Esophagus squamous epithelium (tissue), 5 donors: Measurements from ENCODE around the gene KRT2. TPM values are rescaled to one million over a fixed set of nuclear protein-coding genes. Genes with fewer than 3 reads are reported as not detected.

Experiments used
- DNase-seq: peaks from one replicate; lab custom pipeline; 2025; lab: John Stamatoyannopoulos, UW
- H3K27ac ChIP-seq, 4 donors: fragments of 200-600 bp; sonication (generic); one replicate each; pipeline ENCODE4 v1.5.1; 2016 to 2019; ENCODE audit warnings: mild to moderate bottlenecking in 1 of 4
- H3K27me3 ChIP-seq, 4 donors: fragments of 200-600 bp; sonication (generic); 1 replicate in 3 of 4; 2 replicates in 1 of 4; pipeline versions ENCODE4 v1.5.1 to v1.6.0; 2017 to 2021; ENCODE audit warnings: antibody characterized with exemption in 1 of 4
- H3K36me3 ChIP-seq, 3 donors: fragments of 200-600 bp; sonication (generic); one replicate each; pipeline ENCODE4 v1.5.1; 2016 to 2019
- H3K4me1 ChIP-seq, 3 donors: fragments of 200-600 bp; sonication (generic); one replicate each; pipeline ENCODE4 v1.5.1; 2017 to 2019
- H3K4me3 ChIP-seq, 4 donors: fragments of 200-600 bp; sonication (generic); 1 replicate in 3 of 4; 2 replicates in 1 of 4; pipeline ENCODE4 v1.5.1; 2016 to 2019; ENCODE audit warnings: mild to moderate bottlenecking in 2 of 4, moderate library complexity in 1 of 4
- H3K9me3 ChIP-seq, 3 donors: fragments of 200-600 bp; sonication (generic); one replicate each; pipeline ENCODE4 v1.5.1; 2016 to 2019
- POLR2A ChIP-seq, 4 donors: fragments of 450-650 bp; IDR thresholded peaks; one replicate each; pipeline ENCODE4 v1.6.1; 2017; ENCODE audit warnings: antibody characterized with exemption in 4 of 4, mild to moderate bottlenecking in 4 of 4, moderate library complexity in 3 of 4
- WGBS, 2 donors: methylation state at CpG; one replicate each; pipeline ENCODE4 v1.1.5; 2018; 5-methylcytosine and 5-hydroxymethylcytosine counted together
- intact Hi-C: fragments of 100-400 bp; cut with DNase I; formaldehyde crosslinking; loops from one replicate; pipeline ENCODE4 v1.15.0; 2022
- total RNA-seq, 4 donors: library from RNA; depleted of rRNA; stranded (reverse); fragments of >200 nt; gene quantifications; one replicate each; pipeline ENCODE4 v1.1.0, GENCODE V29; 2016
- TF ChIP-seq, protein P1 (sequence below), 6 experiments: fragments of 450-650 bp in 4 of 6; fragments of 200-600 bp in 2 of 6; sonication (generic) in 2 of 6; IDR thresholded peaks; one replicate each; pipeline ENCODE4 v1.5.1; 2016 to 2019; ENCODE audit warnings: antibody characterized with exemption in 6 of 6, mild to moderate bottlenecking in 4 of 6, moderate library complexity in 4 of 6
- donor health status: DM: yes; HTN: yes; CAD: no.

The KRT2 gene
- total RNA-seq, 4 donors from 2014 or later, result 0.95 to 0.99 TPM; not detected in 2

- TF ChIP-seq, protein P1, sequence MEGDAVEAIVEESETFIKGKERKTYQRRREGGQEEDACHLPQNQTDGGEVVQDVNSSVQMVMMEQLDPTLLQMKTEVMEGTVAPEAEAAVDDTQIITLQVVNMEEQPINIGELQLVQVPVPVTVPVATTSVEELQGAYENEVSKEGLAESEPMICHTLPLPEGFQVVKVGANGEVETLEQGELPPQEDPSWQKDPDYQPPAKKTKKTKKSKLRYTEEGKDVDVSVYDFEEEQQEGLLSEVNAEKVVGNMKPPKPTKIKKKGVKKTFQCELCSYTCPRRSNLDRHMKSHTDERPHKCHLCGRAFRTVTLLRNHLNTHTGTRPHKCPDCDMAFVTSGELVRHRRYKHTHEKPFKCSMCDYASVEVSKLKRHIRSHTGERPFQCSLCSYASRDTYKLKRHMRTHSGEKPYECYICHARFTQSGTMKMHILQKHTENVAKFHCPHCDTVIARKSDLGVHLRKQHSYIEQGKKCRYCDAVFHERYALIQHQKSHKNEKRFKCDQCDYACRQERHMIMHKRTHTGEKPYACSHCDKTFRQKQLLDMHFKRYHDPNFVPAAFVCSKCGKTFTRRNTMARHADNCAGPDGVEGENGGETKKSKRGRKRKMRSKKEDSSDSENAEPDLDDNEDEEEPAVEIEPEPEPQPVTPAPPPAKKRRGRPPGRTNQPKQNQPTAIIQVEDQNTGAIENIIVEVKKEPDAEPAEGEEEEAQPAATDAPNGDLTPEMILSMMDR (IDR thresholded peaks at IDR 0.05), result no peak
- TF ChIP-seq POLR2A (IDR thresholded peaks at IDR 0.05), result no peak
- peaks cover 0 to 8% (median 0%) of the 10 kb centered on the region in 3 donors for H3K4me1 ChIP-seq
- H3K4me3 ChIP-seq, result no peak overlapping the region
- 94% methylated on average over 7 of the region's 9 CpGs; no CpG with 5 or more reads in 1 of the 2 donors for WGBS, 2 donors
- peaks cover 0 to 52% (median 0%) of the 10 kb centered on the region in 4 donors for H3K27me3 ChIP-seq
- intact Hi-C loops, result no loop called here
- H3K27ac ChIP-seq, result no peak overlapping the region
- H3K9me3 ChIP-seq, result no peaks in the 10 kb centered on the region
- no peaks in the 10 kb centered on the region for H3K36me3 ChIP-seq
- no peak for DNase-seq
These were observed 38.5 kb downstream of the KRT2 start for GRCh38 chr12:52613384-52614030.

- no peaks in the 10 kb centered on the region for H3K36me3 ChIP-seq
- DNase-seq, result no peak
- 67 to 94% methylated on average over 5 of the region's 5 CpGs for WGBS, 2 donors
These were observed 39.3 kb downstream of the KRT2 start for GRCh38 chr12:52612431-52613383.

GRCh38 chr12:52611080-52611468, 40.9 kb downstream of the KRT2 start:
- TF ChIP-seq, protein P1 (IDR thresholded peaks at IDR 0.05), result no peak
- no peak for TF ChIP-seq POLR2A (IDR thresholded peaks at IDR 0.05)
- H3K4me1 ChIP-seq, result peaks cover 0 to 8% (median 0%) of the 10 kb centered on the region in 3 donors
- WGBS, 2 donors, result 89 to 90% methylated on average over 6 of the region's 6 CpGs
- intact Hi-C loops, result no loop called here
- H3K27me3 ChIP-seq, result peaks cover 0 to 53% (median 0%) of the 10 kb centered on the region in 4 donors
- H3K9me3 ChIP-seq, result no peaks in the 10 kb centered on the region
- no peaks in the 10 kb centered on the region for H3K36me3 ChIP-seq
- no peak for DNase-seq
- no peak overlapping the region for H3K4me3 ChIP-seq
- H3K27ac ChIP-seq, result no peak overlapping the region

More at GRCh38 chr12:52612431-52613383, 39.3 kb downstream of the KRT2 start:
- Histone ChIP-seq H3K9me3 (no peaks in the 10 kb centered on the region), H3K27me3 (peaks cover 0 to 52% (median 0%) of the 10 kb centered on the region in 4 donors), H3K4me3 (no peak overlapping the region), H3K27ac (no peak overlapping the region), H3K4me1 (peaks cover 0 to 8% (median 0%) of the 10 kb centered on the region in 3 donors)
- intact Hi-C loops, result no loop called here
- no peak for TF ChIP-seq POLR2A (IDR thresholded peaks at IDR 0.05)
- TF ChIP-seq, protein P1 (IDR thresholded peaks at IDR 0.05), result no peak

DNA sequence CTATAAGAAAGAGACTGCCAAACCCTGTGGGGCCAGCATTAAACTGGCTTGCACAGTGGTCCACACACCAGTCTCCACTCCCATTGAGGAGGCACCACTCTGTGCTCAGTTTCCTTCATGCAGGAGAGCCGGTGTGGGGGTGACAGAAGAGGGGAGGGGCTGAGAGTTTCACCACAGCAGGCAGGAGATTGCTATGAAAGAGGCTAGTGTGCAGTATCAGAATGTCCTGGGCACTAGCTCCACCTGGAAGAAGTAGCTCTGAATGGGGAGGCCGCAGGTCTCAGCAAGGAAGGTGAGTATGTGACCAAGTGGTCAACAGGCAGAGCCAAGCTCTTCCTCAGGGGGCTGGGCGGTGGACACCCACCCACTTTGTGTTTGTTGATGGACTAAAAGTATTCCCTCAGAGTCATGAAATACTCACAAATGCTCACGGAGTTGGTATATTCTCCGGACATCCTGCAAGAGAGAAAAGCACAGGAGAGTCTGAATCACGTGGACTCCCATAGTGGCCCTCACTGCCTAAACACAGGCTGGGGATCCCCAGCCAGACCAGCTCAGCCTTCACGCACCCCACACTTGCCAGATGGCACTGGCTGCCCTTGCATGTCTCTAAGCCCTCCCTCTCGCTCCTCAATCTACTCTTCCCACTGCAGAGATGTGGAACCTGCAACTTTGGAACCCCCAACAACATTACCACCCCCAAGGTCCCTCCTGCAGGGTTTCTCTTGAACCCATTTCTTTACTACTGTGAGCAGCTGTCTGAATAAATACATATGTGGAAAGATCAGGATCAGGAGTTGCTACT, 43.0 kb downstream of the KRT2 start:
- intact Hi-C loops, result no loop called here
- H3K9me3 ChIP-seq, result no peaks in the 10 kb centered on the region
- no peak overlapping the region for H3K27ac ChIP-seq
- no peak for DNase-seq
- no peaks in the 10 kb centered on the region for H3K36me3 ChIP-seq
- WGBS, 2 donors, result 73 to 85% methylated on average over 7 to 8 of the region's 8 CpGs
- no peak overlapping the region for H3K4me3 ChIP-seq
- no peaks in the 10 kb centered on the region for H3K4me1 ChIP-seq
- peaks cover 0 to 53% (median 0%) of the 10 kb centered on the region in 4 donors for H3K27me3 ChIP-seq
- TF ChIP-seq, protein P1 (IDR thresholded peaks at IDR 0.05), result no peak
- no peak for TF ChIP-seq POLR2A (IDR thresholded peaks at IDR 0.05)
